ENCODE measurements around the gene VAV3.

VAV3 gene

DNA sequence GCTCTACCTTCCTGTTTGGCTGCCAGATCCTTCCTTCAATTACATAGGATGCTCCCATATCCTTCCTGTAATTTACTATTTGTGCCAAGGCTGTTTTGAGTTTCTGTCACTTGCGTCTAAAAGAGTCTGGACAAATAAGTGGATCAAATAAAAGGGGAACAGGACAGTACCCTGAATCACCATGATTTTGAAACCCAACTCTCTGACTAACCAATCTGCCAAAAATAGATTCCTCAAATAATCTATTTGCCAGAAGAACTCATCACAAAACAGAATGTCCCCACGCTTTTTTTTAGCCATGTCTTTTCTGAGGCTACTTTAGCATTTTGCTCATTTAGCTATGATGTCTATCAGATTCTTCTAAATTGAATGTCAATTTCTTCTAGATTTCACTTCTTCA, 431.5 kb downstream of the VAV3 start:
- H3K27ac ChIP-seq, result peak overlapping the region; percentile 72
- TF ChIP-seq, protein P1, sequence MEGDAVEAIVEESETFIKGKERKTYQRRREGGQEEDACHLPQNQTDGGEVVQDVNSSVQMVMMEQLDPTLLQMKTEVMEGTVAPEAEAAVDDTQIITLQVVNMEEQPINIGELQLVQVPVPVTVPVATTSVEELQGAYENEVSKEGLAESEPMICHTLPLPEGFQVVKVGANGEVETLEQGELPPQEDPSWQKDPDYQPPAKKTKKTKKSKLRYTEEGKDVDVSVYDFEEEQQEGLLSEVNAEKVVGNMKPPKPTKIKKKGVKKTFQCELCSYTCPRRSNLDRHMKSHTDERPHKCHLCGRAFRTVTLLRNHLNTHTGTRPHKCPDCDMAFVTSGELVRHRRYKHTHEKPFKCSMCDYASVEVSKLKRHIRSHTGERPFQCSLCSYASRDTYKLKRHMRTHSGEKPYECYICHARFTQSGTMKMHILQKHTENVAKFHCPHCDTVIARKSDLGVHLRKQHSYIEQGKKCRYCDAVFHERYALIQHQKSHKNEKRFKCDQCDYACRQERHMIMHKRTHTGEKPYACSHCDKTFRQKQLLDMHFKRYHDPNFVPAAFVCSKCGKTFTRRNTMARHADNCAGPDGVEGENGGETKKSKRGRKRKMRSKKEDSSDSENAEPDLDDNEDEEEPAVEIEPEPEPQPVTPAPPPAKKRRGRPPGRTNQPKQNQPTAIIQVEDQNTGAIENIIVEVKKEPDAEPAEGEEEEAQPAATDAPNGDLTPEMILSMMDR (conservative IDR thresholded peaks at IDR 0.05; ENCODE audit: low read depth), result no peak
- ChIA-PET CTCF (interaction anchor here (0.6 kb wide), 1 partner anchor 199 kb away, joined by 3 read pairs; no protein-coding TSS in a partner anchor), POLR2A (ENCODE audit: low non-redundant PET) (no interaction called here)
- DNase-seq (ENCODE audit: low spot score), result no peak

DNA sequence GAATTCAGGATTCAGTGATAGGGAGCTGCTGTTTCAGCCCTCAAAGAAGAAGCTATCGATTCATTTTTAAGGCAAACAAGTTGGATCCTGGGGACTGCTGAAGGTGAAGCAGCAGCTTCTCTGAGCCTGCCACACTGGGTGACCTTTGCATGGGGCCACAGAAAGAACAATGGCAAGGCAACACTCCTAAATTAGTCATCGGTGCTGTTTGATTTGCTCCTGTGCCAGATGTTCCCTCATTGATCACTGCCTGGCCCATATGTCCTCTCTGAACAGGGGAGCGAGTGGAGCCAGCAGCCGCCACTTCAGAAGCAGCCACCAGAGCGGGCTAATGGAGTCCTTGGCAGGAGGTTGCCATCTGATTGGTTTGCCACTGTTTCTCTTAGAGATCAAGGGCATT, 432.7 kb downstream of the VAV3 start:
- CTCF ChIA-PET, result no interaction called here
- peak; percentile 54 for DNase-seq (ENCODE audit: low spot score)
- TF ChIP-seq, protein P1 (conservative IDR thresholded peaks at IDR 0.05; ENCODE audit: low read depth), result no peak
- POLR2A ChIA-PET (ENCODE audit: low non-redundant PET), result interaction anchor here (0.9 kb wide), 1 partner anchor 139 kb away, joined by 6 read pairs; no protein-coding TSS in a partner anchor
- peak overlapping the region; percentile 72 for H3K27ac ChIP-seq

DNA sequence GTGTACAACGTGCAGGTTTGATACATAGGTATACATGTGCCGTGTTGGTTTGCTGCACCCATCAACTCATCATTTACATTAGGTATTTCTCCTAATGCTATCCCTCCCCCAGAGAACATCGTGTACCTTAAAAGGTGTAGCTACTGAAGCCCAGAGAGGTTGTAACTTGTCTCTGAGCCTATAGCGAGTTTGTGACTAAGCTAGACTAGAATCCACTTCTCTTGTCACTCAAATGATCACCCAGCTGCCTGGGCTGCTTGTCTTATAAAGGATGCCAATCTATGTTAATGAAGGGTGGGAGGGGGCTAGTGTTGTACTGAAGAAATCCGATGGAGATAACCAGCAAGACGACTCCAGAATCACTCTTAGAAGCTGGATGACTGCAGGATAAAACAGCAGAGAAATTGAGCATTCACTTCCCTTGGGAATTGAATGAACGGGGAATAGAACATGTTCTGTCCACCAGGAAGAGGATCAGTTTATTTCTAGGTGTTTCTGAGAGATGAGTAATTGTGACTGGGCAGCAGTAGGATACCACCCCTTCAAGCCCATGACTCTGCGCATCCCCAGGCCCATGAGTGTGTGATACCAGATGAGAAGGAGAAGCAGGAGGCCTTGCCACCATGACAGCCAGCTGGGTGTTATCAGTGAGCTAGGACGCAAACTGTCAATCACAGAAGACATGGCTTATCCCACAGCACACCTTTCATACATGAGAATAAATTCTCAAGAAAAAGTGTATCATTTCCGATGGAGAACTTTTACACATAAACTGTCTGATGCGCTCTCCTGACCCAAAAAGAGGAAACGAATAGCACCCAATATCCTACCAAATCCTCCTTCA, 433.7 kb downstream of the VAV3 start:
- DNase-seq (ENCODE audit: low spot score), result peak; percentile 66
- TF ChIP-seq, protein P1 (conservative IDR thresholded peaks at IDR 0.05; ENCODE audit: low read depth), result no peak
- ChIA-PET CTCF (interaction anchor here (0.7 to 1.6 kb wide), 2 partner anchors 217 to 483 kb away, joined by 3 to 6 read pairs; no protein-coding TSS in a partner anchor), POLR2A (ENCODE audit: low non-redundant PET) (no interaction called here)
- H3K27ac ChIP-seq, result peak overlapping the region; percentile 72

DNA sequence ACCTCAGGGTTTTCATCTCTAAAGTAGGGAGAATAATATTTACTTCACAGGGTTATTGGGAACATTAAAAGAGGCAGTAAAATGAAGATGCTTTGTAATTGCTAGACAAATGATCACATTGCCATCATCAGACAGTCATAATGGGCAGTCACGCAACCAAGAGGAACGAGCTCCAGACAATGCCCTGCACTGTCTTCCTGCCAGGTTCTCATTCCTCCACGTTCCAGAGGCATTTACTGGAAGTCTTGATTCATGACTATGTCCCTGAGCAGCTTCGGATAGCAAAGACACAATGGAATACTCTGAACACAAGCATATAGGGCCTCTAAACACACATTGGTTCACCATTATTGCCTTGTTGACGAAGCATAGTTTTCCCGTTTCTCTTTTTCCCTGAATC, 434.4 kb downstream of the VAV3 start:
- TF ChIP-seq, protein P1 (conservative IDR thresholded peaks at IDR 0.05; ENCODE audit: low read depth), result no peak
- CTCF ChIA-PET, result interaction anchor here (0.7 to 1.6 kb wide), 2 partner anchors 45 to 218 kb away, joined by 3 to 4 read pairs; no protein-coding TSS in a partner anchor
- no peak overlapping the region for H3K27ac ChIP-seq
- POLR2A ChIA-PET (ENCODE audit: low non-redundant PET), result no interaction called here
- DNase-seq (ENCODE audit: low spot score), result peak; percentile 41

DNA sequence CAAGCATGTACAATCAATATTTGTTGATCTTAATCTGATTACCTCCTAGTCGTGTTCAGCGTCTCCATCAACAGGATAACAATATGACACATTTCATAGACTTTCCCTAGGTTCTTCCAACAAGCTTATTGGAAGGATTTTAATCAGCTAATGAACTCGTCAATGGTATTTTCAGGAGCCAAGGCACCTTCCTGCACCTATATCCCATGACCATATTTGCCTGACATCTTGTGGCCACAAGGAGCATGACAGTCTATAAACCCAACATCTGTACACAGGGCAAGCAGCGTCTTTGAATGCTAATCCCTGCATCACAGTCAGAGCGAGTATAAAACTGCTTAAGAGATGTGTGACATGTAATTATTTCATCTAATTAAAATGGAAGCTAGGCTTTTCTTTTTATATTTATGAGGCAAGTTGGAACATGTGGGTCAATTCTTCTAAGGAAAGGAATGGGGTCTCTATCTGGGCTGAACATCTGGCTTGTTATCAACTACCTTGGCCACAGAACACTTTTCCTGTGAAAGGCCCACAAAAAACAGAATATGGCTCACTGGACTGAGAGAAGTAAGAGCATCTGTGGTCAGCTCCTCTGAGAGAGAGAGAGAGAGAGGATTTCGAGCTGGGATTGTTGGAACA, 435.4 kb downstream of the VAV3 start:
- ChIA-PET CTCF (interaction anchor here (0.5 to 1.6 kb wide), 6 partner anchors 19 to 219 kb away, joined by 3 to 5 read pairs (median 3); no protein-coding TSS in a partner anchor), POLR2A (ENCODE audit: low non-redundant PET) (no interaction called here)
- DNase-seq (ENCODE audit: low spot score), result peak; percentile 63
- no peak overlapping the region for H3K27ac ChIP-seq
- TF ChIP-seq, protein P1 (conservative IDR thresholded peaks at IDR 0.05; ENCODE audit: low read depth), result peak; percentile 75

DNA sequence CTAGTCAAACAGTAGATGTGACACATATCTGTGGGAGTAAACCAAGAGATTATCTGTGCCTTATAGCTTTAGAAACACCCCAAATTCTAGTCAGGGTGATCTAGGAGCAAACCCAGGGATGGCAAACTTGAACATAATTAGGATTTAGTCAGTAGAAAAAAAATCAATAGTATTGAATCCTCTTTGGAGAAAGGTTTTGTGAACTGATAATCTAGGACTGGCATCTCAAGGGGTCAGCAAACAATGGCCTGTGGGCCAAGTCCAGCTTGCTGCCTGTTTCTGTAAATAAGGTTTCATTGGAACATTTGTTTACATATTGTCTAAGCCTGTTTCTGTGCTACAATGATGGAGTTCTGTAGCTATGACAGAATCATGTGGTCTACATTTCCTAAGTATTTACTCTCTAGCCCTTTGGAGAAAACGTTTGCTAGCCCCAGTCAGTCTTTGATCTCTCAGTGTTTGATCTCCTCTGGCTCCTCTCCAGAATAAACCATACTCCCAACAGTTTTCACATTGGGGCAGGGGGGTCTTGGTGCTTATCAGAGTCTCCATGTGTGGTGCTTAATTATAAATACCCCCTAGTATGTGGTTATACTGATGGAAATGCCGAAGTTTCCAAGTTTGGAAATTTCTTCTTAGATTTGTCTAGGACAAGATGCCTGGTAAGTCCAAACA, 438.3 kb downstream of the VAV3 start:
- TF ChIP-seq, protein P1 (conservative IDR thresholded peaks at IDR 0.05; ENCODE audit: low read depth), result no peak
- CTCF ChIA-PET, result no interaction called here
- POLR2A ChIA-PET (ENCODE audit: low non-redundant PET), result no interaction called here
- no peak overlapping the region for H3K27ac ChIP-seq
- DNase-seq (ENCODE audit: low spot score), result no peak
